Esophagus squamous epithelium (tissue), 5 donors: ENCODE data around the gene OLFM2. TPM values are rescaled to one million over a fixed set of nuclear protein-coding genes. Genes with fewer than 3 reads are reported as not detected.
"Not testable (repeated sequence)": the region's sequence is repeated elsewhere in the genome, so short reads cannot be mapped to it uniquely, and the experiment has no call there.

ENCODE experiments used
- DNase-seq: peaks from one replicate; lab custom pipeline; 2025; lab: John Stamatoyannopoulos, UW
- H3K27ac ChIP-seq, 4 donors: fragments of 200-600 bp; sonication (generic); one replicate each; pipeline ENCODE4 v1.5.1; 2016 to 2019; ENCODE audit warnings: mild to moderate bottlenecking in 1 of 4
- H3K27me3 ChIP-seq, 4 donors: fragments of 200-600 bp; sonication (generic); 1 replicate in 3 of 4; 2 replicates in 1 of 4; pipeline versions ENCODE4 v1.5.1 to v1.6.0; 2017 to 2021; ENCODE audit warnings: antibody characterized with exemption in 1 of 4
- H3K36me3 ChIP-seq, 3 donors: fragments of 200-600 bp; sonication (generic); one replicate each; pipeline ENCODE4 v1.5.1; 2016 to 2019
- H3K4me1 ChIP-seq, 3 donors: fragments of 200-600 bp; sonication (generic); one replicate each; pipeline ENCODE4 v1.5.1; 2017 to 2019
- H3K4me3 ChIP-seq, 4 donors: fragments of 200-600 bp; sonication (generic); 1 replicate in 3 of 4; 2 replicates in 1 of 4; pipeline ENCODE4 v1.5.1; 2016 to 2019; ENCODE audit warnings: mild to moderate bottlenecking in 2 of 4, moderate library complexity in 1 of 4
- H3K9me3 ChIP-seq, 3 donors: fragments of 200-600 bp; sonication (generic); one replicate each; pipeline ENCODE4 v1.5.1; 2016 to 2019
- POLR2A ChIP-seq, 4 donors: fragments of 450-650 bp; IDR thresholded peaks; one replicate each; pipeline ENCODE4 v1.6.1; 2017; ENCODE audit warnings: antibody characterized with exemption in 4 of 4, mild to moderate bottlenecking in 4 of 4, moderate library complexity in 3 of 4
- WGBS, 2 donors: methylation state at CpG; one replicate each; pipeline ENCODE4 v1.1.5; 2018; 5-methylcytosine and 5-hydroxymethylcytosine counted together
- intact Hi-C: fragments of 100-400 bp; cut with DNase I; formaldehyde crosslinking; loops from one replicate; pipeline ENCODE4 v1.15.0; 2022
- total RNA-seq, 4 donors: library from RNA; depleted of rRNA; stranded (reverse); fragments of >200 nt; gene quantifications; one replicate each; pipeline ENCODE4 v1.1.0, GENCODE V29; 2016
- TF ChIP-seq, protein P1 (sequence below), 6 experiments: fragments of 450-650 bp in 4 of 6; fragments of 200-600 bp in 2 of 6; sonication (generic) in 2 of 6; IDR thresholded peaks; one replicate each; pipeline ENCODE4 v1.5.1; 2016 to 2019; ENCODE audit warnings: antibody characterized with exemption in 6 of 6, mild to moderate bottlenecking in 4 of 6, moderate library complexity in 4 of 6
- donor health status: DM: yes; HTN: yes; CAD: no.

Gene OLFM2
- total RNA-seq, 4 donors from 2014 or later: 8.6 to 14.6 (median 9.8) TPM

DNA sequence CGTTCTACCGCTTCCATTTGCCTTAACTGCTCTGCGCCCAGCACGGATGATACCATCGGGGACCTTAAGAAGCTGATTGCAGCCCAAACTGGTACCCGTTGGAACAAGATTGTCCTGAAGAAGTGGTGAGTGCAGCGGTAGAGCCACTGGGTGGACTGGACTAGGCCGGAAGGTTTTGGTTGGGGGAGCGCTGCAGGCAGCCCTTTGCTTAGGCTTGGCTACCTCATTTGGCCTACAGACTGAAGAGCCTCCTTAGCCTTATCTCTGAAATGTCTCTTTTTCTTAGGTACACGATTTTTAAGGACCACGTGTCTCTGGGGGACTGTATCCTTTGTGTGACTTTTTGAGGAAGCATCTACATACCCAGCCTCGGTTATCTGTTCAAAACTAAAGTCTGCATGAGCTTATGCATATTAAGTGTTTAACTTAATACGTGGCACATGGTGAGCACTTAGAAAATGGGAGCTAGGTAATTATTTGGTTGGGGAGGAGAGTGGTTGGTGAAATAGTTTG is 107.7 kb downstream of the OLFM2 start:
- H3K36me3 ChIP-seq: peaks cover 0 to 34% (median 0%) of the 10 kb centered on the region in 3 donors
- H3K4me3 ChIP-seq: peak overlapping the region; percentile 64 to 98 (median 96)
- WGBS, 2 donors: 28 to 48% methylated on average over 10 of the region's 13 CpGs
- no peak for TF ChIP-seq POLR2A (IDR thresholded peaks at IDR 0.05)
- TF ChIP-seq, protein P1, sequence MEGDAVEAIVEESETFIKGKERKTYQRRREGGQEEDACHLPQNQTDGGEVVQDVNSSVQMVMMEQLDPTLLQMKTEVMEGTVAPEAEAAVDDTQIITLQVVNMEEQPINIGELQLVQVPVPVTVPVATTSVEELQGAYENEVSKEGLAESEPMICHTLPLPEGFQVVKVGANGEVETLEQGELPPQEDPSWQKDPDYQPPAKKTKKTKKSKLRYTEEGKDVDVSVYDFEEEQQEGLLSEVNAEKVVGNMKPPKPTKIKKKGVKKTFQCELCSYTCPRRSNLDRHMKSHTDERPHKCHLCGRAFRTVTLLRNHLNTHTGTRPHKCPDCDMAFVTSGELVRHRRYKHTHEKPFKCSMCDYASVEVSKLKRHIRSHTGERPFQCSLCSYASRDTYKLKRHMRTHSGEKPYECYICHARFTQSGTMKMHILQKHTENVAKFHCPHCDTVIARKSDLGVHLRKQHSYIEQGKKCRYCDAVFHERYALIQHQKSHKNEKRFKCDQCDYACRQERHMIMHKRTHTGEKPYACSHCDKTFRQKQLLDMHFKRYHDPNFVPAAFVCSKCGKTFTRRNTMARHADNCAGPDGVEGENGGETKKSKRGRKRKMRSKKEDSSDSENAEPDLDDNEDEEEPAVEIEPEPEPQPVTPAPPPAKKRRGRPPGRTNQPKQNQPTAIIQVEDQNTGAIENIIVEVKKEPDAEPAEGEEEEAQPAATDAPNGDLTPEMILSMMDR (IDR thresholded peaks at IDR 0.05): no peak
- no peaks in the 10 kb centered on the region for H3K27me3 ChIP-seq
- intact Hi-C loops: no loop called here
- H3K9me3 ChIP-seq: no peaks in the 10 kb centered on the region
- DNase-seq: no peak
- peak overlapping the region; percentile 91 to 94 (median 92) for H3K27ac ChIP-seq
- peaks cover 11 to 34% (median 22%) of the 10 kb centered on the region in 3 donors for H3K4me1 ChIP-seq

DNA sequence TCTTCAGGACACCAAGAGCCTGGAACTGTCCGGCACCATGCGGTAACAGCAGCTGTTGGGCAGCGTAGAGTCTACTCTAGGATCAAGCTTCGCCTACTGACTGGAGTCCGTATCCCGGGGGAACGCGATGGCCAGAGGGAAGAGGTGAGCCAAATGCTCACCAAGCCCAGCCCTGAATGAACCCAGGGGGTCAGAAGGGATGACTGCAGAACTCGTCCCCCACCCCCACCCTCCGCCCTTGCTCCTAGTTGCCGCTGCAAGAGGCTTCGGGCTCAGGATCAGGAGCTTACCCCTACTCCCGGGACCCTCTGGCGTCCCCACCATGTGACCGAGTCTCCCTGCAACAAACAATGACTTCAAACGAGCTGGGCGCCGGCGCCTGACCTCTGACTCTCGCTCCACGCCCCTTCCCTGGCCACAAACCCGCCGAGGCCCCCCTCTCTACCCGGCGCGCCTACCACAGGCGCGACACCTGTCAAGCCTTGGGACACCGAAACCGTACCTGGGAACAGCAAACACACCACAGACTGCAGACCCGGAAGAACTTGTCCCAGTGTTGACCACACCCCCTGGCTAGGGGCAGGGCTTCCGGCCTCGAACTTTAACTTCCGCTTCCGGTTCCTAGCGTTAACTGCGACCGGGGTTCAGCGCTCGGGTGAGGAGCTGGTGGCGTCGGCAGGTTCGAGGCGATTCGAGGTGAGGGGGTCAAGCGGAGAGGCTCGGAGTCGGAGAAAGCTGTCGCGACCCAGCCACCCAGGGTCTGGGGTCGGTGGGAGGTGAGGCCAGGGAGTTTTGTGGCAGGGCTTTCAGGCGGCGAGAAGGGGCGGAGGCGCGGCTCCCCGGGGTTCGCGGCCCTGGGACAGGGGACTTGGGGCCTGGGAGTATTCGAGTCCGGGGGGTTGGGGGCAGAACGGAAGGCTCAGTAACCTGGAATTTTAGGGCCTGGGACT is 108.8 kb downstream of the OLFM2 start, which contains the start of gene UBL5:
Gene UBL5 (plus strand): TSS at position 630 of the 950 bp plus-strand sequence. CDS start 420 bp downstream, outside the sequence.
- peak within 1 kb of the TSS; percentile 91 to 94 (median 92) for H3K27ac ChIP-seq
- WGBS, 2 donors: 0% methylated on average over 5 to 26 of the region's 62 CpGs
- H3K27me3 ChIP-seq: no peaks in the 10 kb centered on the region
- no peaks in the 10 kb centered on the region for H3K9me3 ChIP-seq
- H3K36me3 ChIP-seq: peaks cover 0 to 38% (median 0%) of the 10 kb centered on the region in 3 donors
- peaks cover 11 to 34% (median 22%) of the 10 kb centered on the region in 3 donors for H3K4me1 ChIP-seq
- intact Hi-C loops: no loop called here
- peak within 1 kb of the TSS; percentile 64 to 98 (median 96) for H3K4me3 ChIP-seq
- TF ChIP-seq POLR2A (IDR thresholded peaks at IDR 0.05): peak in 3 of 4 donors; percentile 74 to 88 (median 78)
- TF ChIP-seq, protein P1 (IDR thresholded peaks at IDR 0.05): no peak
- peak; percentile 34 for DNase-seq

DNA sequence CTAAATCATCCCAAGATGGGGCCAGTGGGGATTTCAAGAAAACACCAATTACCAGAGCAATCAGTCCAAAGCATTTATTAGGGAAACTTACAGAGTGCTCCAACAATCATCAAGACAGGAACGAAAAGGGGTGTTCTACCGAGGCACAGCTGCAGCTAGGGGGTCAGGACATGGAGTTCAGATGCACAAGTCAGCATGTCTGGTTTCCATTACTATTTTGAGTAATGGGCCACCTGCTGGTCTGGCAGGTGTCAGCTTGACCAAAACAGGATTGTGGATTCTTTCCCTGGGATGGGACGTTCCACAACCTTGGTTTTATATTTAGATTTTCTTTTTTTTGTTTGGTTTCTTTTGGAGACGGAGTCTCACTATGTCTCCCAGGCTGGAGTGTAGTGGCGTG is 112.5 kb downstream of the OLFM2 start:
- H3K27ac ChIP-seq: no peak overlapping the region
- no peak for TF ChIP-seq POLR2A (IDR thresholded peaks at IDR 0.05)
- TF ChIP-seq, protein P1 (IDR thresholded peaks at IDR 0.05): no peak
- H3K27me3 ChIP-seq: no peaks in the 10 kb centered on the region
- WGBS, 2 donors: 89 to 93% methylated on average over 4 to 5 of the region's 5 CpGs
- peaks cover 0 to 9% (median 0%) of the 10 kb centered on the region in 3 donors for H3K36me3 ChIP-seq
- H3K4me1 ChIP-seq: peaks cover 10 to 32% (median 21%) of the 10 kb centered on the region in 3 donors
- no peak for DNase-seq
- H3K9me3 ChIP-seq: no peaks in the 10 kb centered on the region
- intact Hi-C loops: no loop called here
- no peak overlapping the region for H3K4me3 ChIP-seq

DNA sequence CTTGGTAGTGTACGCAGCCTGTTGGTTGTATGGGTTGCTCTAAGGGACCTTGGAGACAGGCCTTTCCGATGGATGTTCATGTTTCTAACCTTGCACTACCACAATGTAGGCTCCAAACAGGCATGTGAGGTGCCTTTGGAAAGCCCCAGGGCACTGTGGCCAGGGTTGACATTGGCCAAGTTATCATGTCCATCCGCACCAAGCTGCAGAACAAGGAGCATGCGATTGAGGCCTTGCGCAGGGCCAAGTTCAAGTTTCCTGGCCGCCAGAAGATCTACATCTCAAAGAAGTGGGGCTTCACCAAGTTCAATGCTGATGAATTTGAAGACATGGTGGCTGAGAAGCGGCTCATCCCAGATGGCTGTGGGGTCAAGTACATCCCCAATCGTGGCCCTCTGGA is 116.3 kb downstream of the OLFM2 start:
- Histone ChIP-seq H3K4me3 (peak overlapping the region in 3 of 4 donors; percentile 75 to 99 (median 98)), H3K27ac (peak overlapping the region; percentile 97 to 99 (median 98))

DNA sequence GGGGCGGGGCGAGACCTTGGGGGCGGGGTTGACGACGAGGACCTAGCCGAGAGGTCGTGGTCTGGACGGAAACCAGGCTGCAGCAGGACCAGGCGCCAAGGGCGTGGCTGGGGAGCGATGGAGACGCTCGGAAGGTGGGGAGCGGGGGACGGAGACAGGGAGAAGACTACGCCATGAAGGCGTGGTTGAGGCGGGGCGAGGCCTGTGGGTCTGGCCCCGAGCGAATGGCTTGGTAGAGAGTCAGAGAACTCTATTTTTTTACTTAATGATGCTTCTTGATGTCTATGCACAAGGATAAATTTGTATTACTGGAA is 116.8 kb downstream of the OLFM2 start:
- no peak for TF ChIP-seq POLR2A (IDR thresholded peaks at IDR 0.05)
- TF ChIP-seq, protein P1 (IDR thresholded peaks at IDR 0.05): no peak
- Histone ChIP-seq H3K27me3 (no peaks in the 10 kb centered on the region), H3K9me3 (no peaks in the 10 kb centered on the region), H3K36me3 (peaks cover 0 to 30% (median 0%) of the 10 kb centered on the region in 3 donors), H3K4me1 (peaks cover 14 to 34% (median 18%) of the 10 kb centered on the region in 3 donors), H3K4me3 (peak overlapping the region; percentile 20 to 99 (median 86)), H3K27ac (peak overlapping the region; percentile 97 to 99 (median 98))
- no peak for DNase-seq
- intact Hi-C loops: no loop called here
- 0 to 1% methylated on average over 14 to 16 of the region's 21 CpGs for WGBS, 2 donors

More for the DNA sequence above, 116.3 kb downstream of the OLFM2 start:
- 86 to 89% methylated on average over 3 to 5 of the region's 8 CpGs for WGBS, 2 donors
- Histone ChIP-seq H3K36me3 (peaks cover 0 to 26% (median 0%) of the 10 kb centered on the region in 3 donors), H3K4me1 (peaks cover 14 to 34% (median 18%) of the 10 kb centered on the region in 3 donors)
- H3K27me3 ChIP-seq, DNase-seq, intact Hi-C loops, H3K9me3 ChIP-seq: not testable (repeated sequence)
